NK-92 treated with Interleukin-12 subunit alpha and Interleukin-12 subunit beta, amount 100 ng/mL, for 24 hours (cell line): ENCODE results near the gene IQCK.
"Not testable (repeated sequence)": the region's sequence is repeated elsewhere in the genome, so short reads cannot be mapped to it uniquely, and the experiment has no call there.

Source experiments
- DNase-seq: peaks from one replicate; lab custom pipeline; 2025; lab: John Stamatoyannopoulos, UW

Gene IQCK

DNA sequence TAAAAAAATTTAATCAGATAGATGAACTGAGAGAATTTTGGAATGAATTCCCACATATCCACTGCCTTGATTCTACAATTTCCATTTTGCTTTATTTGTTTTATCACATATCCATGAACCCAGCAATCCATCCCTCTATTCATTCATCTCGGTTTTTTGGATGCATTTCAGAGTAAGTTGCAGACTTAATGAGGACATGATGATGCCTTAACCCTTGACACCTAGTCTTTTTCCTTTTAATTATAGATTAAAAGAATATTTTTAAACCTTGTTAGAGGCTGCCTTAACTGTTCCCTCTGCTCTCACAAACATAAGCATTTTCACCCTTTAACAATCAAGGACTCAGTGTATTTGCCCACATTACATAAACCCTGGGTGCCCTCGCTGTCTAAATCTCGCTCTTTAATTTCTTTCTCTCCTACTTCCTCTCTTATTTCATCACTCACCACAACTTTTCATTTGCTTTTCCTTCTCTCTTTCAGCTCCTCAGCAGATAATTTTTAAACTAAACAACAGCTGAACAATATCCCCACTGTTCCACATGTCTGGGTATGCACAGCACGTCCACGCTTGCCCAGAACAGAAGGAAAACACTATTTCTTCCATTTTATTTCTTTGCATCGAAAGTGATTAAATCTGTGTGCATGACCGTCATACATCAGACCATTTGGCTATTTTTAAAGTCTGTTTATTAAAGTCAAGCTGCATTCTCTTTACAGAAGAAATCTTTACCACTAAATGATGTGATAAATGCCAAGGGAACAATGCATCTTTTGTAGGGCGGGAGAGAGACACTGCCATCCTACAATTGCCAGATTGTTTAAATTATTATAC lies 39.9 kb downstream of the IQCK start:
- DNase-seq: no peak

DNA sequence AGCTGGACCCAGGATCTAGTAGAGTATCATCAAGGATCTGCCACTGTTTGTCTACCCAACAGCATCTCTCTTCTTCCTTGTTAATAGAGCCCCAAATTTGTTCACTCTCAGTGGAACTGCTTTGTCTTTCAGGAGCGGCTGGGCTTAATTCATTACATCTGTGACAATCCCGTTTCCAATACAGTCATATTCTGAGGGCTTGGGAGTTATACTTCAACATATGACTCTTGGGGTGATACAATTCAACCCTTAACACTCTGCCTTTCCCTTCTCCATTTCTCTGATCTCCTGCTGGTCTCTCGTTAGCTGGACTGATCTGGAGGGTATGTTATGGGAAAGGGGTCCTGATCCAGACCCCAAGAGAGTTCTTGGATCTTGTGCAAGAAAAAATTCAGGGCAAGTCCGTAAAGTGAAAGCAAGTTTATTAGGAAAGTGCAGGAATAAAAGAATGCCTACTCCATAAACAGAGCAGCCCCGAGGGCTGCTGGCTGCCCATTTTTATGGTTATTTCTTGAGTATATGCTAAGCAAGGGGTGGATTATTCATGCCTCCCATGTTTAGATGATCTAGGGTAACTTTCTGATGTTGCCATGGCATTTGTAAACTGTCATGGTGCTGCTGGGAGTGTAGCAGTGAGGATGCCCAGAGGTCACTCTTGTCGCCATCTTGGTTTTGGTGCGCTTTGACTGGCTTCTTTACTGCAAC lies 42.4 kb downstream of the IQCK start:
- DNase-seq: no peak

DNA sequence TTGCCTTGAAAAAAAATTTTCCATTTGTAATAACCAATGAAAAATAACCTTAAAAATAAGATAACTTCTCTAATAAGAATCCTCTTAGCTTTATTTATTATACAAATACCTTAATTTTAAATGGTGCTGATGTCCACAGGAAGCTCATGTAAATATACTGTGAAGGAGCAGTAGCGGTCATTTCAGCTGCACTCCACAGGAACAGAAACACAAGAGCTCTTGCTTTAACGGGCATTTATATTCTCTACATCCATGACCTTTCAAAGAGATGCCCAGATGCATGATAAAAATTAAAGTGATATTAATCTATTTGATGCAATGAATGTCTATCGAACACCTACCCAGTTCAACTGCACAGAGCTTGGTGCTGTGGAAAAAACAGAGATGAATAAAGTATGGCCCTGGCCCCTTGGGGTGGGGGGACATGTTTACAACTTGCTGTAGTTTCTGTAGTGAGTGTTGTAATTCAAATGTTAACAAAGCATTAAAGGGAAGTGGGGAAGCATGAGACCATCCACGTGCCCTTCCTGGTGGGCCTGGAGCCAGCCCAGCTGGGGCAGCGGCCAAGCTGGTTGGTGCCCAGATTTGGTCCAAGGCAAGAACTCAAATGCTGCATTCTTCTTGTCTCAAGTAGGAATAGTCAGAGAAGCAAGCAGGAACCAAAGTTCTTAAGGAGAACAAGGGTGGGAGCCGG lies 47.9 kb downstream of the IQCK start:
- DNase-seq: no peak

DNA sequence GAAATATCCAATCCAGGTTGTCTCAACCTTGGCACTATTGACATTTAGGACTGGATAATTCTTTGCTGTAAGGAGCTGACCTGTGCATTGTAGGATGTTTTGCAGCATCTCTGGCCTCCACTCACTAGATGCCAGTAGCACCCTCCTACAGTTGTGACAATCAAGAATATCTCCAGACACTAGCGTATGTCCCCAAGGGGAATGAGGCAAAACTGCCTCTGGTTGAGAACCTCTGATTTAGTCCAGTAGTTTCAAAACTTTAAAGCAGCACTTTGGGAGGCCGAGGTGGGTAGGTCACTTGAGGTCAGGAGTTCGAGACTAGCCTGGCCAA lies 48.4 kb downstream of the IQCK start:
- DNase-seq: no peak

DNA sequence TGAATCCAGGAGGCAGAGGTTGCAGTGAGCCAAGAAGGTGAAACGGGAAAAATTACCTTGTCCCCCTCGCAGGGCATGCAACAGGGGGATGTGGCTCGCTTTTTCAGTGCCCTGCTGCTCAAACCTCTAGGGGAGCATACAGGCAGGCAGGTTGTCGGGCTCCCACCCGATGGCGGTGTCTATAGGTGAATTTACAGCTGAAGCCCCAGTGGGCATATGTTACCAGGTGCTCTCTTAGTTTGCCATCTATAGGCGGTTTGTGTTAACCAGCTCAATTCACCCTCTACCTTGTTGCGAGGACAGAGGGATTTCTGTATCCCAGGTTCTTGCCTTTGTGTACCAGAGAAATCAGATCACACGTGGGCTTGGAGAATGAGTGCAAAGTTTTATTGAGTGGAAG lies 48.9 kb downstream of the IQCK start:
- no peak for DNase-seq

DNA sequence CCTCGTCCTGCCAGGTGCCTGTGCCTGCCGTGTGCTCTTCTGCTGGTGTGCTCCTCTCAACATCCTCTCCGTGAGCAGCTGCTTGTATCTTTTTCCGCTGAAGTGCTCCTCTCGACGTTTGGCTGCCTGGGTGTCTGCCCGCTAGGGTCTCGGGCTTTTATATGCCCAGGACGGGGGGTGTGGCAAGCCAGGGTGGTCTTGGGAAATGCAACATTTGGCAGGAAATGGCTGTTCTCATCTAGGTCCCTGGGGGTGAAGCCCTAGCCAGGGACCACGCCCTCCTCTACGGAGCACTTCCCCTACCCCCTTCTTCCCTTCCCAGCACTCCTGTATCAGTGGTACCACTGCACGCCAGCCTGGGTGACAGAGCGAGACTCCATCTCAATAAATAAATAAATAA lies 49.4 kb downstream of the IQCK start:
- DNase-seq: no peak

DNA sequence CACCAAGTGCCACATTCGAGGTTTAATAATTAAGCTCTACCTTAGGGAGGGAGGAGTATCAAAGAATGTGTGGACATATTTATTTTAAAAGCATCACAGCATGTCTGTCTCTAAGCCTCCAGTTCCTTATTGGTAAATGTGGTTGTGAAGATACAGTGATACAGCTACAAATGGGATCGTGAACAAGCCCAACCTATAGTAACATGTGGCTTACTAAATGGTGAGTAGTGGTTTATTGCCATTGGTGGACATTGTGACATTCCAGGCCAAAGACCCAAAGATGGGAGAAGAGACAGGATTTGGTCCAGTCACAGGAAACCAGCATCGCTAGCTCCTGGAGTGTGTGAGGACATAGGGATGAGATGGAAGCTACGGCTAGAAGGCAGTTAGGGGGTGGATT lies 51.2 kb downstream of the IQCK start:
- no peak for DNase-seq

DNA sequence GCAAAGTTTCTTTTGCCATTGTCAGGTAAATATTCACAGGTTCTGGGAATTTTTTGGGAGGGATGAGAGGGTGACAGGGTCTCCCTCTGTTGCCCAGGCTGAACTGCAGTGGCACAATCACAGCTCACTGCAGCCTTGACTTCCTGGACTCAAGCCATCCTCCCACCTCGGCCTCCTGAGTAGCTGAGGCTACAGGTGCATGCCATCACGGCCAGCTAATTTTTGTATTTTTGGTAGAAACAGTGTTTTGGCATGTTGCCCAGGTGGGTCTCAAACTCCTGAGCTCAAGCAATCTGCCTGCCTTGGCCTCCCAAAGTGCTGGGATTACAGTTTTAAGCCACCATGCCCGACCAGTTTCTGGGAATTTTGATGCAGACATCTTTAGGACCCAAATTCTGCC lies 53.0 kb downstream of the IQCK start:
- DNase-seq: no peak

DNA sequence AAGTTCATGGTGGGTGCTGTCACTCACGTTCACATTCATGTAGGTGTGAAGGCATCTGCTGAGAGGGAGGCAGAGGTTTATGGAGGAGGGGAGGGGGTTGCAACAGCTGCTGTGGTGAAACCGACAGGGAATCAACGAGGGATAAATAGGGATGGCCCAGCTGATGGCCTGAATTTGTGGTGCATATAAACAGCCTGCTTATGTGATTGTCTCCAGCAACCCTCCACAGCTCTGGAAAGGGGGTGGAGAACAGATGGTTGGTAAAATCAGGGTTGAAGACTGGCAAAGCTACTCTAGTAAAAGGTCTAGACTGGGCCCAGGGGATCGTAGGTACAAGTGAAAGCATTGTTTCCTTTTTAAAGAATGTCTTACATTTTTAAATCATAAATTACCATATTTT lies 53.7 kb downstream of the IQCK start:
- no peak for DNase-seq

DNA sequence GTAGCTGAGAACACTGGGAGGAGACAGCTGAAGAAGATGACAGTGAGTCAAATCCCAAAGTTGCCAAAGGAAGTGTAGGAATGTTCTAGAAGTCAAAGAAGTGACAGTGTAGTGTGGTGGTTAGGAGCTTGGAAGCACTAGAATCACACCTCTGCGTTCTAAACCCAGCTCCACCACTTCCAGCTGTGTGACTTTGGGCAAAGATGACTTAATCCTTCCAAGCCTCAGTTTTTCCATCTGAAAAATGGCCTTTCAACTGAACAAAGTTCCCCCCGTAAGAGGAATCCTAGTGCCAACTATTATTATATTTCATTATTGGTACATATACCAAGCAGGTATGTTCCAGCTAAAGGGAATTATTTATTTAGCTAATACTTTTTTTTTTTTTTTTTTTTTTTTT lies 56.0 kb downstream of the IQCK start:
- no peak for DNase-seq

DNA sequence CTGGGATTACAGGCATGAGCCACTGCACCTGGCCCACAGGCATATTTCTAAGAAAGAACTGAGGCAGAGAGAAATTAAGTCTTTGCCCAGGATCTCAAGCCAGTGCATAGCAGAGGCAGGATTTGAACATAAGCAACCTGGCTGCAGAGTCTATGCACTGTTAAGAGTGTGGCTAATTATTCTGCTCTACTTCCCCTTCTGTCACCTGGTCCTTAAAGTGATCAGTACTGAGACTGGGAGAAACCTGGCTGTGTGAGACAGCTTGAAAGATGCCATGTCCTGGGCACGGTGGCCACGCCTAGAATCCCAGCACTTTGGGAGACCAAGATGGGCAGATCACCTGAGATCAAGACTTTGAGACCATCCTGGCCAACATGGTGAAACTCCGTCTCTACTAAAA lies 58.1 kb downstream of the IQCK start:
- no peak for DNase-seq

DNA sequence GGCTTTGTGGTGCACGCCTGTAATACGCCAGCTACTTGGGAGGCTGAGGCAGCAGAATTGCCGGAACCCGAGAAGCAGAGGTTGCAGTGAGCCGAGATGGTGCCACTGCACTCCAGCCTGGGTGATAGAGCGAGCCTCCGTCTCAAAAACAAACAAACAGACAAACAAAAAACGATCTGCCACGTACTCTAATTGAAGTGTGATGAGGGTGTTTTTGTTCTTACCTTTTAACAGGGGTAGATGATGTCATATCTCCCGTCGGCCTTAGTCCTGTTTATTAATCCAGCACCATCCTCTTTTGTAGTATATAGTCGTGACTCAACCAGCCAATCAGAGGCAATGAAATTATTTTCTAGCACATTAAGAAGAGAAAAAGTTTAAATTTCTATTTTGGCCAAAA lies 58.5 kb downstream of the IQCK start:
- no peak for DNase-seq

DNA sequence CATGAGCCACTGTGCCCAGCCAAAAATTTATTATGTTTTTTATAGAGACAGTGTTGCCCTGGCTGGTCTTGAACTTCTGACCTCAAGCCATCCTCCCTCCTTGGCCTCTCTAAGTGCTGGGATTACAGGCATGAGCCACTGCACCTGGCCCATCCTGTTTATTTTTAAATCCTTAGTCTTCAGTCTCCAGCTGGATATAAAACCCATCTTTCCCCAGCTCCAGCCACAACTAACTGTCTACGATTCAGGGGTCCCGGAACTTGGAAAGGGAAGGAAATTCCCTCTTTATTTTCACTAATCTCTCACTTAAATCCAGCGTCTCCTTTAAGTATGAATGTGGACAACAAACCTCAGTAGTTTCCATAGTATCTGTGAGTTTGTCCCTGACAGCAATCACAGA lies 62.2 kb downstream of the IQCK start:
- no peak for DNase-seq

DNA sequence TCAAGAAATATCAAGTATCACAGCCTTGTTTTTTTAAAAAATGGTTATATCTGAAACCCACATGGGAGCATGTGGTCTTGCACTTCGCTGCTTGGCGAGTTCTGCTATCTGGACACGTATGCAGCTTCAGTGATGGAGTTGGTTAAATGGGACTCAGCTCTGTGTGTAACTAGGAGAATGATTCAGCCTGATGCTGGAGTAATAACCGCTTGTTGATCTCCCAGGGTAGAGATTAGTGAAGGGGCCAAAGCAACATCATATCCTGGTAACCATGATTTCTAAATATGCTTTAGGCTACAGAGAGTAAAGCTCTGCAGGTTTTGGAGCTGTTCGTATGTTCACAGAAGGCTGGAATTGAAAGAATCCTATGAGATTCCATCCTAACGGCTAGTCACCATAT lies 63.2 kb downstream of the IQCK start:
- DNase-seq: no peak

DNA sequence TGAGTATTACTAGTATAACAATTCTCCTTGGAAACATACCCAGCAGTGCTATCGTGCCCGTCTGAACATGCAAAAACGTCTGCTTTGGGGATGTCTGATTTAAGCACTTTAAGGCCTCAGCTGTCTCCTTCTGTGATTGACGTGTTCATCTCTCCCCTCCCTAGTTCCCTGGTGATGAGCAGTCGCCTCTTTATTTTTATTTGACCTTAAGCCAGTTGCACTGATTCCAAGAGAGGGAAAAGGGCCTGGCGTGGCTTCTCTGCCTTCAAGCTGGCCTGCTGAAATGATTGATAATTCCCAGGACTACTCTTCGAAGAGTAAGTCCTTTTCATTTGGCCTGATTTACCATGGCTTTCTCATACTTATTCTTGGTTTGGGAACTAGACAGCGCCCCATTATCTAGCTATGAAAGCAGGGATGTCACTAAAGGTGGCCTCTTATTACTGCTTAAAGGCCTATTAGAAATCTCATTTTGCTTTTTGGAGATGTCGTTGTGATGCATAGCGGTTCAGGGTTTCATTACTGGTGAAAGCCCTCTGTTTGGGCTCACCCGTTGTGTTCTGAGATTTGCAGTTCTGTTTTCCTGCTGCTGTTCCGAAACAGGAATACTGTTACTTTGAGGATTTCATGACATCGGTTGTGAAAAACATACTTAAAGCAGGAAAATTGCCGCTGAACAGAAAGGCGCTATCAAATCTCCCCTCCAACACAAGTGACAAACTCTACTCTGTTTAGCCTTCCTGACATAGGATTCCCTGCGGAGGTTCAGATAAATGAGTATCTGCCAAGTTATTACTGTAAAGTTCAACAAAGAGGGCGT lies 65.5 kb downstream of the IQCK start:
- DNase-seq: no peak

DNA sequence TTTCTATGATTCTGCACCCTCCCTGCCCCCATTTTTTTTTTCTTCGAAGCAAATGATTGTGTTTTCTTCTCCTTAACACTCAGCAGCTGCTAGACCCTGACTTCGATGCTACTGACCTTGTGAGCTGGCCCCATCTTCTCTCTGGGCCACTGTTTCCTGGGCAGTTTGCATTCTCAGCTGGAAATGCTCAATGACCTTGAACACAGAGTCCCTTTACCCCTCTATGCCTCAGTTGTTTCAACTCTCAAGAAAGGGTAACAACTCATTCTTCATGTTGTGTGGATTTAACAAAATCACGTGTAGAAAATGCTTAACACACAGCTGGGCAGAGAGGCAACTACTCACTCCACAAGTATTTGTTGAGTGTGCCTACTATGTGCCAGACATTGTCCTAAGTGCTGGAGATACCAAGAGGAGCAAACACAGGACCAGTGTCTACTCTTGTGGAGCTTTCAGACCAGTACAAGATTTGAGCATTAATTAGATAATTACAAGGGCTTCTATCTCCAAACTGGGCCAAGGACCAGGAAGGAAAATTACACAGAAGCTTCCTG lies 66.2 kb downstream of the IQCK start:
- DNase-seq: no peak

DNA sequence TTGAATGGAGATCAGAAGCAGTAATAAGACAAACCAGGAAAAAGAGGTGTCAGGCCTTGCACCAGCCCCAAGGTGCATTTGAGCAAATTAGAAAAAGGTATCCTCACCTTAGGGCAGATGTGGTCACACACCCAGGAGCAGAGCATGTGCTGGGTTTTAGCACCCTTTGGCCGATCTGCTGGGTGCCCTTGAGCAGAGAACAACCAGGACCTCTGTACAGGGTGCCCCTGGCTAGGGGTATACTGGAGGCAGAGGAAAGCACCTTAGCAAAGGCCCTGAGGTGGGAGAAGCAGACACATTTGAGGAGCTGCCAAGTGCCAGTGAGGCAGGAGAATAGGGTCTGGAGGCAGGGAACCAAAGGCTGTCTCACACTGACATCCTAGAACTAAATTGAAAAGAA lies 67.0 kb downstream of the IQCK start:
- DNase-seq: no peak

DNA sequence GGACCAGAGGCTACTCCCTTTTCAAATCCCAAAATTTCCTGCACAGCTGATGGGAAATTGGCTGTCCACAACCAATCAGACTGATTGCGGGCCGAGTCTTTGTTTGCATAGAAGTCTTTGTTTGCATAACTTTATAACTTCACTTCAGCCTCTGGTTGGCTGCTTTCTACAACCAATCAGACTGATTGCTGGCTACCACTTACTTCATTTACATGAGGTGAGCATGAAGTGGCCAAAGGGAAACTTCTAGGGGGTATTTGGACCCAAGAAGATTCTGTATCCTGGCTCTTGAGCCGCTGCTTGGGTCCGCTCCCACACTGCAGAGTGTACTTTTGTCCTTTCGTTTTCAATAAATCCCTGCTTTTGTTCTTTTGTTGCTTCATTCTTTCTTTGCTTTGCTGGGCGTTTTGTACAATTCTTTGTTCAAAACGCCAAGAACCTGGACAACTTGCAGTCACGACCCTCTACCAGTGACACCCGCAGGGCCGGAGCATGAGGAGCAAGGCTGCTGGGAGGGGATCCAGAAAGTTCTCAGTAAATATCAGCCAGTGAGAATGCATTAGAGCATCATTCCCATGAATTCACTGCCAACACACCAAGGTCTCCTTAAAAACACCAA lies 67.5 kb downstream of the IQCK start:
- DNase-seq: no peak

DNA sequence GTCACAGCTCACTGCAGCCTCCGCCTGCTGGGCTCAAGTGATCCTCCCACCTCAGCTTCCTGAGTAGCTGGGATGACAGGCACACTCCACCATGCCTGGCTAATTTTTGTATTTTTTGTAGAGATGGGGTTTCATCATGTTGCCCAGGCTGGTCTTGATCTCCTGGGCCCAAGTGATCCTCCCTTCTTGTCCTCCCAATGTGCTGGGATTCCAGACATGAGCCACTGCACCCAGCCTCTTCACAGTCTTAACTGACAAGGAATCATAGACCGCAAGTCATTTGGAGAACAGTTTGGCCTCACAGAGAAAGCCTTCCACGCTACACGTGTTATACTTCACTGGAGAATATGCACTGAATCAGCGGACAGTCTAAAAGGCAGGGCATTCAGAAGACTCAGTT lies 83.3 kb downstream of the IQCK start:
- DNase-seq: not testable (repeated sequence)

DNA sequence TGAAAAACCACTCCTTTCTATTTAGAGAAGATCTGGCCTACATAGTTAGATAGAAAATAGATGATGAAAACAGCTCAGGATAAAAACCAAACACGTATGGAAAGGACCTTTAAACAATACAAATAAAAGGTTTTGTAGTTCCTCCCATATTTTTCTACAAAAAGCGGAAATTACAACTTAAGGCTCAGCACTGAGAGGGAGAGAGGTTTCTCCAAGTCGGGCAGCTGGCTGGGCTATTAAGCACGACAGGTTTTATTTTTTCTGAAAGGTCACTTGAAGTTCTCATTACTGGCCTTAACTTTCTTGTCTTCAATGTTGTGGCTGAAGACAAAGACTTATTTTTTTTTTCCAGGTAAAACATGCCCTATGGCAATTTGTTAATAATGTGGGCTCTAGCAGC lies 83.8 kb downstream of the IQCK start:
- not testable (repeated sequence) for DNase-seq

DNA sequence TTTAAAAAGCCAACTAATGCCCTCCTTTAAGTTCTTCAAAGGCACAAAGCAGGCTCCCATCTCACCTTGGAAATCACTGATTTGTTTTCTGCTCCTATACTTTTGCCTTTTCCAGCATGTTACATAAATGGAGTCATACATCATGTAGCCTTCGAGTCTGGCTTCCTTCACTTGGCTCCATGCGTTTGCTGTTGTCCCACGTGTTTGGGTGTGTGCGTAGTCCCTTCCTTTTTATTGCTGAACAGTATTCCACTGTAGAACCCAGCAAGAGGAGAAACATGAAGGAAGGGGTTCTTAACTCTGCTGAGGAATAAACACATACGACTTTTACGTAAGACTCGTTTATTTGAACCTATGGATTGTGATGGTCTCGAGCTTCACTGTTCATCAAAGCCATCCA lies 84.5 kb downstream of the IQCK start:
- DNase-seq: no peak
